Endothelial cell of hepatic sinusoid (primary cell): ENCODE measurements around the gene COQ8A.

Experiments
- in situ Hi-C: cut with HindIII; loops from 2 replicates; pipeline ENCODE4 v1.10.0; 2017; ENCODE audit warnings: low sequenced_read_pairs

COQ8A gene

GRCh38 chr1:226982451-226983177 lies 42.5 kb downstream of the COQ8A start:
- in situ Hi-C loops: no loop called here

GRCh38 chr1:226983247-226983991 lies 43.3 kb downstream of the COQ8A start:
- in situ Hi-C loops: no loop called here

DNA sequence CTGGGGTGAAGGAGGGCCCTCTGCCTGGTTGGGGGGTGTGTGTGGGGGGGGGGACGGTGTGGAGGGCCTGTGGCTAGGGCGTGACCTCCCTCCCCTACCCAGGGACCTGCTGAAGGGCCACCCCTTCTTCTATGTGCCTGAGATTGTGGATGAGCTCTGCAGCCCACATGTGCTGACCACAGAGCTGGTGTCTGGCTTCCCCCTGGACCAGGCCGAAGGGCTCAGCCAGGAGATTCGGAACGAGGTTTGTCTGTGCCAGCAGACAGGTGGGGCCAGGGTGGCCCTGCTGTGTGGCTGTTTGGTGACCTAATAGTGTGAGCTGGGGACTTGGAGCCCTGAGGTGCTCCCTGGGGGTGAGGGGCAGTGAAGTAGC lies 43.9 kb downstream of the COQ8A start:
- in situ Hi-C loops: no loop called here

DNA sequence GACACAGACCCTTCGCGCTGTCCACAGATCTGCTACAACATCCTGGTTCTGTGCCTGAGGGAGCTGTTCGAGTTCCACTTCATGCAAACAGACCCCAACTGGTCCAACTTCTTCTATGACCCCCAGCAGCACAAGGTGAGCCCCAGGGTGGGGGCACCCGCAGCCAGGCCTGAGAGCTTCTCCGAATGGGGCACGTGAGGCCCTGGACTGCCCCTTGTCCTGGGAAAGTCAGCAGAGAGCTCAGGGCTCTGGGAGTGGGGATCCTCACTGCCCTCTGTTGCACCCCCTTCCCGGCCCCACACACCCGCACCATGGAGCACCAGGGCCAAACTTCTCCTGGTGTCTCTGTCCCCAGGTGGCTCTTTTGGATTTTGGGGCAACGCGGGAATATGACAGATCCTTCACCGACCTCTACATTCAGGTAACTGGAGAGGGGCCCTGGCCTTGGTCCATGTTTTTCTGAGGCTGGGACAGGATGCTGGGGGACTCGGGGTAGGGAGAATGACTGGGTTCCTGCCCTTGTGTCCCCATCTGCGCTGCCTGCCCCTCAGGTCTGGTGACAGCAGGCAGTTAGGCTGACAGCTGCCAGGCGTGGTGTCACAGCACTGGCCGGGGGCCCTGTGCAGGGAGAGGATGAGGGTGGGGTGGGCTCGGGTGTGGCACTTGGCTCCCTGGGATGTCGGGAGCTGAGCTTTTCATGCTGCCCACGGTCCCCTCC lies 44.6 kb downstream of the COQ8A start:
- in situ Hi-C loops: no loop called here

DNA sequence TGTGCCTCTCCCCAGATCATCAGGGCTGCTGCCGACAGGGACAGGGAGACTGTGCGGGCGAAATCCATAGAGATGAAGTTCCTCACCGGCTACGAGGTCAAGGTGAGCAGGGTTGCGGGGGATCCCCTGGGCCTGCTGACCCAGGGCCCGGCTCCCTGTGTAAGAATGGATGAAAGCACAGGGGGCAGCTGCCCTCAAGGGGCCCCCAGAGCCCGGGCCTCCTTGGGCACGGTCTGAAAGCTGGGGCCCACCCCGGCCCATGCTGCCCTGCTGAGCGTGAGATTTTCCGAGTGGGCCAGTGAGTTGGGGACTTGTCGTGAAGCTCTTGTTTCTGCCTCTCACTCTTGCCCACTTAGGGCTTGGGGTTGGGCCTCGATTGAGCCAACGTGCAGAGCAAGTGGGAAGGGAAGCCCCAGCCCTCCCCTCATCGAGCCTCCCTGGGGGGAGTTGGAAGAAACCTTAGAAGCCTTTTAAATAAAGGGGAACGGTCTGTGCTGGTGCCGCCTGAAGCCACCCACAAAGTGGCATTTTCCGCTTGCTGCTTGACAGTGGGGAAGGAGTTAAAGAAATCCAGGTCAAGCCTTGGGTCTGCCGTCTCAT lies 45.2 kb downstream of the COQ8A start:
- in situ Hi-C loops: no loop called here

- in situ Hi-C loops: no loop called here
Observed at GRCh38 chr1:226985839-226986463, 45.9 kb downstream of the COQ8A start.

GRCh38 chr1:226986496-226987178 lies 46.5 kb downstream of the COQ8A start:
- in situ Hi-C loops: no loop called here

GRCh38 chr1:226987179-226987536 lies 47.1 kb downstream of the COQ8A start:
- in situ Hi-C loops: no loop called here

GRCh38 chr1:226987623-226988333 lies 47.7 kb downstream of the COQ8A start:
- in situ Hi-C loops: no loop called here

DNA sequence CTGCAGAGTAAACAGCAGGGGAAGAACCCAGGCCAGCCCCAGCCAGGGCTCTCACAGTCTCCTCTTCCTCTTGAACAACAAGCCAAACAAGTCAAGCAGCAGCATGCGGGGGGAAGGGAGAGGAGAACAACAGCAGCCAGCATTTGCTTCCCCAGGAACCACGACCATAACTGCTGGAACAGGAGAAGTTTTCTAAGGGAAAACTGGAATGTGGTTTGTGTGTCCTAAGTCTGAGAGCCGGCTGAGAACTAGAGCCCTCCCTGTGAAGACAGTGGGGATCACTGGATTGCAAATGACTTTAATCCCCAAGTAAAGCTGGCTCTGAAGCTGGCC lies 48.2 kb downstream of the COQ8A start:
- in situ Hi-C loops: no loop called here

DNA sequence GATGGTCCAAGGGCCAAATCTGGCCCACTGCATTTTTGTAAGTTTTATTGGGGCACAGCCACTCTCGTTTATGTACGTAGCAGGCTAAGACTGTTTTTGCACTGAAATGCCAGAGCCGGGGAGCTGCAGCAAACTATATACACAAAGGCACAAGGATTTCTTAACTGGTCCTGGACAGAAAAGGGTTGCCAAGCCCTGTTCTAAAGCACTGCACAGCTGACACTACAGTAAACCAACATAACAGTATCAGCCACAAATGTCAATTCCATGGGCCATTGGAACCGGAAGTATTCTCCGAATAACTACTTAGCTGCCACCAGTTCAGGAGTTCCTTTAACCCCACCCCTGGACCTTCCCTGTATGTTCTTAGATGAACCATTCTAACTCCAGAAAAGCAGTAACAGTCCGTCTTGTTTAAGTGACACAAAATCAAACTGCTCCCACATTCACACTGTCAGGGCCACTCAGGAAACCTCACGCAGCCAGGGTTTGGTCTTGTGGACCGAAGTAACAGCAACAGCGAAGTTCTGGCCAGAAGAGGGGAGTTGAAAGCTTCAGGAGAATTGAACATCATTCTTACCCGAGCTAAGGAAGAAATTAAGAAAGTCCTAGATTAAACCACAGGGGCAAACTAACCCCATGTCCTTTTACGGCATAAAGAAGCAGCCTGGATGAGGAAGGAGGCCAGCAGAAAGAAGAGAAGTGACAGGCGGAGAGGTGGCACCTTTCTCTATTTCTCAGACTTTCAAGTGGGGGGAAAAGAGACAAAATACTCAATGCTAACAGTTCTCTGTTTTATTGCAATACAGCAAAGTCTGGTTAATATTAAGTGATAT lies 49.2 kb downstream of the COQ8A start:
- in situ Hi-C loops: no loop called here

- in situ Hi-C loops: no loop called here
Observed at GRCh38 chr1:226990133-226990716, 50.1 kb downstream of the COQ8A start.

GRCh38 chr1:226991920-226992319 lies 51.8 kb downstream of the COQ8A start:
- in situ Hi-C loops: no loop called here

- in situ Hi-C loops: no loop called here
Observed at GRCh38 chr1:226993814-226994585, 53.9 kb downstream of the COQ8A start.

GRCh38 chr1:226994586-226995364 lies 54.7 kb downstream of the COQ8A start:
- in situ Hi-C loops: no loop called here

GRCh38 chr1:226995365-226996332 lies 55.6 kb downstream of the COQ8A start:
- in situ Hi-C loops: no loop called here
